Activated T-cell treated with anti-CD3 and anti-CD28 coated beads for 48 hours (primary cell): Measurements from ENCODE around the gene IGSF23.
"Not testable (repeated sequence)": the region's sequence is repeated elsewhere in the genome, so short reads cannot be mapped to it uniquely, and the experiment has no call there.

ENCODE experiments used
- DNase-seq: peaks from one replicate; pipeline ENCODE4 v3.0.0-alpha.2; 2020; ENCODE audit warnings: low read depth

The IGSF23 gene

GRCh38 chr19:44587963-44588770 lies 25.2 kb upstream of the IGSF23 start:
- peak; percentile 25 for DNase-seq

- DNase-seq, result no peak
Observed at GRCh38 chr19:44588771-44589112, 24.6 kb upstream of the IGSF23 start.

GRCh38 chr19:44590245-44591059 lies 22.9 kb upstream of the IGSF23 start:
- no peak for DNase-seq

GRCh38 chr19:44591340-44591993 lies 21.9 kb upstream of the IGSF23 start:
- DNase-seq, result not testable (repeated sequence)

- no peak for DNase-seq
Observed at GRCh38 chr19:44592451-44592890, 20.9 kb upstream of the IGSF23 start.

GRCh38 chr19:44593294-44593693 lies 20.1 kb upstream of the IGSF23 start:
- no peak for DNase-seq

- DNase-seq, result not testable (repeated sequence)
Observed at GRCh38 chr19:44593866-44594266, 19.5 kb upstream of the IGSF23 start.

GRCh38 chr19:44596428-44597130 lies 16.8 kb upstream of the IGSF23 start:
- DNase-seq, result no peak

- no peak for DNase-seq
Observed at GRCh38 chr19:44597131-44597491, 16.3 kb upstream of the IGSF23 start.

- no peak for DNase-seq
Observed at GRCh38 chr19:44598355-44598754, 15.0 kb upstream of the IGSF23 start.

GRCh38 chr19:44598880-44599279 lies 14.5 kb upstream of the IGSF23 start:
- no peak for DNase-seq

- no peak for DNase-seq
Observed at GRCh38 chr19:44600466-44600865, 12.9 kb upstream of the IGSF23 start.

- DNase-seq, result no peak
Observed at GRCh38 chr19:44602081-44602480, 11.3 kb upstream of the IGSF23 start.

GRCh38 chr19:44603201-44603945 lies 10.0 kb upstream of the IGSF23 start:
- DNase-seq, result no peak

- no peak for DNase-seq
Observed at GRCh38 chr19:44604241-44604640, 9.1 kb upstream of the IGSF23 start.

GRCh38 chr19:44605547-44605946 lies 7.8 kb upstream of the IGSF23 start:
- DNase-seq, result no peak

- no peak for DNase-seq
Observed at GRCh38 chr19:44607049-44607448, 6.3 kb upstream of the IGSF23 start.

GRCh38 chr19:44607917-44608316 lies 5.4 kb upstream of the IGSF23 start:
- no peak for DNase-seq

- DNase-seq, result no peak
Observed at GRCh38 chr19:44608391-44608821, 5.0 kb upstream of the IGSF23 start.

GRCh38 chr19:44609219-44609618 lies 4.1 kb upstream of the IGSF23 start:
- no peak for DNase-seq

- not testable (repeated sequence) for DNase-seq
Observed at GRCh38 chr19:44610497-44610896, 2.9 kb upstream of the IGSF23 start.
